HG03378 (cell line): ENCODE results near the gene CCDC136.

Source experiments
- ATAC-seq: cut with Tn5 transposase; IDR thresholded peaks from one replicate; pipeline ENCODE4 v1.9.1; 2021; ENCODE audit warnings: mild to moderate bottlenecking, moderate library complexity; ENCODE audit not compliant: unreplicated experiment

Gene CCDC136

GRCh38 chr7:128830231-128831177 lies 38.7 kb downstream of the CCDC136 start, which contains the start of gene FLNC:
Gene FLNC (plus strand): TSS chr7:128830406. CDS start chr7:128830638, 232 bp downstream.
- no peak for ATAC-seq

- no peak for ATAC-seq
Observed at GRCh38 chr7:128831178-128831993, 39.6 kb downstream of the CCDC136 start.

GRCh38 chr7:128831994-128832879 lies 40.5 kb downstream of the CCDC136 start:
- ATAC-seq = no peak

DNA sequence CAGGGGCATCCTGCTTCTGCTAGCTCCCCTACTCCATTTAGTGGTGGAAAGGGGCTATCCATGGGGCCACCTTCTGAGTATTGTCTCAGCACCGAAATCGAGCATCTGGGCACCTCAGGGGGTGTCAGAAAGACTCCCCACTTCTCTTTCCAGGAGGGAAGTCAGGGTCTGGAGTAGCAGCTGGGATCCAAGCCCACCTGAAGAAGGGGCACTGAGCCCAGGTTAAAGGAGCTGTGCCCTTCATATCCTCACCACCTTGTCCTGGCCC lies 41.0 kb downstream of the CCDC136 start:
- ATAC-seq = no peak

- no peak for ATAC-seq
Observed at GRCh38 chr7:128833148-128833945, 41.6 kb downstream of the CCDC136 start.

DNA sequence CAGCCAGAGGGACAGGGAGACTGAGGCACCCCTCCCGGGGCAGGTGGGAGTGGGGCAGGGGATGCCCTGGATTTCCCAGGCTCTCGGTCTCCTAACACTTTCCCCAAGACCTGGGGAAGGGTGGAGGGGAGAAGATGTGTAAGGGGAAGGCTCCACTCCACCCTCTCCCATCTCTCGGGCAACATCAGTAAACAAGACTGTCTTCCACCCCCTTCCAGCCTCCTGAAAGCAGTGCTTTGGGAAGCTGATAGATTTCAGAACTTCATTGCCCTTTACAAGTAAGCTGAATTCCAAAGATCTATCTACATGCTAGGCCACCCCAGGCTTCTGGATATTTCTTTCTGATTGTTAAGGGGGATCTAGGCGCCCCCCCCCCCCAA lies 42.2 kb downstream of the CCDC136 start:
- ATAC-seq = no peak

- ATAC-seq = no peak
Observed at GRCh38 chr7:128835231-128835751, 43.5 kb downstream of the CCDC136 start.

- no peak for ATAC-seq
Observed at GRCh38 chr7:128835790-128836641, 44.2 kb downstream of the CCDC136 start.

- no peak for ATAC-seq
Observed at GRCh38 chr7:128836729-128837348, 45.1 kb downstream of the CCDC136 start.

DNA sequence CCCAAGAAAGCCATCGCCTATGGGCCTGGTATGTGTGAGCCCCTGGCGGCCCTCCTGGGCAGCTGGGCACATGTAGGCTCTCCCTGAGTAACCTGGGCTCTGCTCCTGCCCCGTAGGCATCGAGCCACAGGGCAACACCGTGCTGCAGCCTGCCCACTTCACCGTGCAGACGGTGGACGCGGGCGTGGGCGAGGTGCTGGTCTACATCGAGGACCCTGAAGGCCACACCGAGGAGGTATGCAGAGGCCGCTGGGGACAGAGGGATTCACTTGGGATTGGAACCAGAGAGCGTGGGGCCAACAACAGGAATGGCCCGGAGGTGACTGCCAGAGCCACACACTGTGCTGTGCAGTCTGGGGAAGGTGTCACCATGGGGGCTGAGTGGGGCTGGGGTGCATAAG lies 45.8 kb downstream of the CCDC136 start:
- ATAC-seq = no peak

DNA sequence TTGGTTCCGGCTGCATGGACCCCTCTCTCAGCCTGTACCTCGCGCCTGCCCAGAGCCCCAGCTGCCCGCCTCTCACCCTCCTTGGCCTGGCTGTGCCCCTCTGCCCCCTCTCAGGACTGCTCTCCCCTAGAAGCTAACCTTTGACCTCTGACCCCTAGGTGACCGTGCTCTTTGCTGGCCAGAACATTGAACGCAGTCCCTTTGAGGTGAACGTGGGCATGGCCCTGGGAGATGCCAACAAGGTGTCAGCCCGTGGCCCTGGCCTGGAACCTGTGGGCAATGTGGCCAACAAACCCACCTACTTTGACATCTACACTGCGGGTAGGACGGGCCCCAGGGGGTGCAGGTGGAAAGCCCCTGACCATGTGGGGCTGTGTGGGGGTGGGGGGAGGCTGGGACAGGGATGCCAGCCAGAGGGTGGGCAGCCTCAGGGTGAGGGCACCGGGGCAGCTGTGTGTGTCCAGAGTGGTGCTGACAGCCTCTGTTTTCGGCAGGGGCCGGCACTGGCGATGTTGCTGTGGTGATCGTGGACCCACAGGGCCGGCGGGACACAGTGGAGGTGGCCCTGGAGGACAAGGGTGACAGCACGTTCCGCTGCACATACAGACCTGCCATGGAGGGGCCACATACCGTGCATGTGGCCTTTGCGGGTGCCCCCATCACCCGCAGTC lies 46.5 kb downstream of the CCDC136 start:
- ATAC-seq = no peak

DNA sequence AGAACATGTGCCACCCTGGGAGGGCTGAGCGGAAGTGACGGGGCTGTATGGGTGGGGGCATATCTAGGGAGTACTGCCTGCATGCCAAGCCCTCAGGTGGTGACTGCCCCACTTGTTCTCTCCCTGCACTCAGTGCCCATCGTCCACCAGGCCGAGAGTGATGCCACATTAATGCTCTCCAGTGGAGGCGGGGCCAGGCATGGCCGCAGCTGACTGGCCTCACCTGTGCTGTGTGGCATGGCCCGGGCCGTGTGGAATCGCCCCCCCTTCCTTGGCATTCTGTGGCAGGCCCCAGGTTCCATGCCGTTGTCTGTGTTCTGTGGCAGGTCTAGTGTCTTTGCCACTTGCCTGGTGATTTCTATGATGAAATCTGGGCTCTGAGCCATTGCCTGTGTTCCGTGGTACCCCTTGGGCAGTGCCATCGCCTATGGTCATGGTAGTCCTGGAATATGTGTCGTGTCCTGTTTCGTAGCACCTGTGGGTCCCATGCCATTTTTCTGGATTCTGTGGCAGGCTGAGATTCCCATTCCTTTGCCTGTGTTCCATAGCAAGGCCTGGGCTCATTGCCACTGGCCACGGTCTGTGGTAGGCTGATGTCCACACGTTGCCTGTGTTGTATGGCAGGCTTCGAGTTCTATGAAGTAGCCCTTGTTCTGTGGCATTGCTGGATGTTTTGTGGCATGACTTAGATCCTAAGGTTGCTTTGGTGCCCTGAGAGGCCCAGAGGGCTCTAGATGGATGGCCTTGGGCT lies 47.4 kb downstream of the CCDC136 start:
- no peak for ATAC-seq

- ATAC-seq = no peak
Observed at GRCh38 chr7:128839751-128840177, 48.0 kb downstream of the CCDC136 start.

DNA sequence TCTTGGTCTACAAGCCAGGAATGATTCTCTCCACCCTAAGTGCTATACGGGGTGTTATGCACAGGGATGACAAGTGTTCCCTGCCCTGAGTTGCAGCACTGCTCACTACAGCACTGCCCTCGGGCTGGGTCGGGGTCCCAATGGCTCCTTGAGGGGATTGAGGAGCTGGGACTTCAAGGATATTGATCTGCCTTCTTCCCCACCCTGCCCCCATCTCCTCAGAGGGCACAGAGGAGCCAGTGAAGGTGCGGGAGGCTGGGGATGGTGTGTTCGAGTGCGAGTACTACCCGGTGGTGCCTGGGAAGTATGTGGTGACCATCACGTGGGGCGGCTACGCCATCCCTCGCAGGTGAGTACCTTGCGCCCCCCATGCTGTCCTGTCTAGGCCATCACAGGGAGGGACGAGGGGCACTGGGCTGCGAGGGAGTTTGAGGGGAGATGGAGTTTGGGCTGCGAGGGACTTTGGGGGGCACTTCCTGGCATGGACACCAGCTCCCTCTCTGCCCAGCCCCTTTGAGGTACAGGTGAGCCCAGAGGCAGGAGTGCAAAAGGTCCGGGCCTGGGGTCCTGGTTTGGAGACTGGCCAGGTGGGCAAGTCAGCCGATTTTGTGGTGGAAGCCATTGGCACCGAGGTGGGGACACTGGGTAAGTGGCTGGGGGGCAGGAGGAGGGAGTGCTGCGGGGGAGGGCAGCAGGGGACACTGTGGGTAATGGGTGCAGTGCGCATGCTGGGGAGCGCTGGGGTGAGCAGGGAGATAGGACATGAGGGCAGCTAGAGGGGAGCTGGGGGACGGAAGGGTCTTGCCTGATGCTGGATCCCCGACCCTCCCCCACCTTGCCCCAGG lies 48.8 kb downstream of the CCDC136 start:
- ATAC-seq = no peak

- no peak for ATAC-seq
Observed at GRCh38 chr7:128841171-128841690, 49.5 kb downstream of the CCDC136 start.
